H9 (cell line): ENCODE results near the gene SEMA4D. TPM values are rescaled to one million over a fixed set of nuclear protein-coding genes. Genes with fewer than 3 reads are reported as not detected.
A peak's percentile ranks its signal among the peaks of the same experiment; 100 is the strongest.

ENCODE experiments used
- DNase-seq: peaks from one replicate; pipeline ENCODE4 v3.0.0-alpha.2; 2017
- H2AFZ ChIP-seq: one replicate; pipeline ENCODE4 v1.6.1; 2013; ENCODE audit warnings: mild to moderate bottlenecking, low read length, control low read depth, moderate library complexity
- H2AK5ac ChIP-seq: 2 replicates; pipeline ENCODE4 v1.6.1; 2013; ENCODE audit warnings: low read length, control low read depth, mixed read lengths; ENCODE audit not compliant: insufficient read length
- H2BK120ac ChIP-seq: one replicate; pipeline ENCODE4 v1.6.1; 2013; ENCODE audit warnings: low read depth, mild to moderate bottlenecking, low read length, control low read depth, inconsistent platforms; ENCODE audit not compliant: poor library complexity, severe bottlenecking
- H2BK12ac ChIP-seq: 2 replicates; pipeline ENCODE4 v1.6.1; 2013; ENCODE audit warnings: low read length, control low read depth, mixed read lengths, low read depth; ENCODE audit not compliant: insufficient read length
- H2BK15ac ChIP-seq: 2 replicates; pipeline ENCODE4 v1.6.1; 2013; ENCODE audit warnings: low read depth, low read length, control low read depth
- H2BK20ac ChIP-seq: one replicate; pipeline ENCODE4 v1.6.1; 2013; ENCODE audit warnings: low read depth, mild to moderate bottlenecking, low read length, control low read depth, inconsistent platforms; ENCODE audit not compliant: poor library complexity, severe bottlenecking
- H2BK5ac ChIP-seq: 2 replicates; pipeline ENCODE4 v1.6.1; 2013; ENCODE audit warnings: low read length, control low read depth, mixed read lengths; ENCODE audit not compliant: insufficient read length
- H3K14ac ChIP-seq: 2 replicates; pipeline ENCODE4 v1.6.1; 2013; ENCODE audit warnings: low read length, control low read depth; ENCODE audit not compliant: insufficient read depth
- H3K18ac ChIP-seq: 2 replicates; pipeline ENCODE4 v1.6.1; 2013; ENCODE audit warnings: low read depth, mild to moderate bottlenecking, mixed read lengths, low read length, control low read depth; ENCODE audit not compliant: insufficient read length
- H3K23ac ChIP-seq: 2 replicates; pipeline ENCODE4 v1.6.1; 2013; ENCODE audit warnings: low read length, control low read depth, mixed read lengths, low read depth; ENCODE audit not compliant: insufficient read length
- H3K23me2 ChIP-seq: 2 replicates; pipeline ENCODE4 v1.6.1; 2013; ENCODE audit warnings: low read depth, mild to moderate bottlenecking, mixed read lengths, low read length, control low read depth; ENCODE audit not compliant: insufficient read length, poor library complexity, severe bottlenecking
- H3K27ac ChIP-seq: 2 replicates; pipeline ENCODE4 v1.5.1; 2013; ENCODE audit warnings: low read length, control low read depth, mixed read lengths, low read depth; ENCODE audit not compliant: insufficient read length
- H3K27me3 ChIP-seq: 2 replicates; pipeline ENCODE4 v1.6.1; 2013; ENCODE audit warnings: low read length, control low read depth, inconsistent platforms; ENCODE audit not compliant: insufficient read depth
- H3K4ac ChIP-seq: 2 replicates; pipeline ENCODE4 v1.6.1; 2013; ENCODE audit warnings: low read depth, mild to moderate bottlenecking, control low read depth, inconsistent platforms, low read length, moderate library complexity
- H3K4me1 ChIP-seq: 2 replicates; pipeline ENCODE4 v1.6.1; 2013; ENCODE audit warnings: low read length, control low read depth, inconsistent platforms; ENCODE audit not compliant: insufficient read depth
- H3K4me2 ChIP-seq: 2 replicates; pipeline ENCODE4 v1.6.1; 2013; ENCODE audit warnings: low read length, control low read depth, mixed read lengths; ENCODE audit not compliant: insufficient read length, insufficient read depth
- H3K56ac ChIP-seq: 2 replicates; pipeline ENCODE4 v1.6.1; 2013; ENCODE audit warnings: low read depth, mild to moderate bottlenecking, mixed read lengths, low read length, control low read depth; ENCODE audit not compliant: insufficient read length
- H3K79me1 ChIP-seq: 2 replicates; pipeline ENCODE4 v1.6.1; 2013; ENCODE audit warnings: low read depth, mild to moderate bottlenecking, moderate library complexity, low read length, control low read depth, inconsistent platforms; ENCODE audit not compliant: insufficient read depth, poor library complexity, severe bottlenecking
- H3K79me2 ChIP-seq: 2 replicates; pipeline ENCODE4 v1.6.1; 2013; ENCODE audit warnings: low read length, control low read depth, inconsistent platforms; ENCODE audit not compliant: insufficient read depth
- H3K9ac ChIP-seq: 2 replicates; pipeline ENCODE4 v1.6.1; 2013; ENCODE audit warnings: low read length, control low read depth, mixed read lengths; ENCODE audit not compliant: insufficient read length; ENCODE audit errors: extremely low read depth
- H3K9me3 ChIP-seq: one replicate; pipeline ENCODE4 v1.6.1; 2013; ENCODE audit warnings: low read depth, low read length, inconsistent platforms; ENCODE audit not compliant: control insufficient read depth
- H3T11ph ChIP-seq: one replicate; pipeline ENCODE4 v1.6.1; 2013; ENCODE audit warnings: mild to moderate bottlenecking, low read length, control low read depth, inconsistent platforms
- H4K20me1 ChIP-seq: one replicate; pipeline ENCODE4 v1.6.1; 2013; ENCODE audit not compliant: control insufficient read depth, insufficient read length, insufficient read depth
- H4K5ac ChIP-seq: 2 replicates; pipeline ENCODE4 v1.6.1; 2013; ENCODE audit warnings: low read depth, mild to moderate bottlenecking, mixed read lengths, low read length, control low read depth; ENCODE audit not compliant: insufficient read length
- H4K8ac ChIP-seq: replicated peaks from 2 replicates; pipeline ENCODE4 v1.6.1; 2013; ENCODE audit warnings: low read length, control low read depth, mixed read lengths, low read depth; ENCODE audit not compliant: insufficient read length
- H4K91ac ChIP-seq: 2 replicates; pipeline ENCODE4 v1.6.1; 2013; ENCODE audit warnings: low read depth, mild to moderate bottlenecking, moderate library complexity, mixed read lengths, low read length, control low read depth; ENCODE audit not compliant: insufficient read length
- H3K27ac Mint-ChIP-seq, 3 experiments: 2 replicates in 2 of 3; 3 replicates in 1 of 3; pipeline ENCODE4 v1.8.0; 2020 to 2021; ENCODE audit warnings: mixed read lengths in 3 of 3, mild to moderate bottlenecking in 1 of 3, moderate library complexity in 1 of 3
- H3K27me3 Mint-ChIP-seq: 2 replicates; pipeline ENCODE4 v1.8.0; 2021; ENCODE audit warnings: low read depth, mild to moderate bottlenecking, moderate library complexity, mixed read lengths
- H3K36me3 Mint-ChIP-seq, 3 experiments: 2 replicates in 2 of 3; 3 replicates in 1 of 3; pipeline ENCODE4 v1.8.0; 2020 to 2021; ENCODE audit warnings: low read depth in 3 of 3, mixed read lengths in 3 of 3; ENCODE audit not compliant: insufficient read depth in 1 of 3
- H3K4me1 Mint-ChIP-seq, 2 experiments: 2 replicates each; pipeline ENCODE4 v1.8.0; 2020; ENCODE audit warnings: mixed read lengths in 2 of 2
- H3K4me3 Mint-ChIP-seq, 2 experiments: 2 replicates in 1 of 2; 3 replicates in 1 of 2; pipeline ENCODE4 v1.8.0; 2020 to 2021; ENCODE audit warnings: mild to moderate bottlenecking in 2 of 2, mixed read lengths in 2 of 2, moderate library complexity in 1 of 2
- H3K9me3 Mint-ChIP-seq, 2 experiments: 2 replicates in 1 of 2; 3 replicates in 1 of 2; pipeline ENCODE4 v1.8.0; 2020; ENCODE audit warnings: mild to moderate bottlenecking in 2 of 2, mixed read lengths in 2 of 2, moderate library complexity in 1 of 2
- CTCF ChIP-seq: fragments of 200-600 bp; sonication (generic); conservative IDR thresholded peaks from 3 replicates; pipeline ENCODE4 v1.8.0; 2021; ENCODE audit warnings: antibody characterized with exemption, mild to moderate bottlenecking
- WGBS: extraction: QIAGEN DNeasy Blood & Tissue Kit; methylation state at CpG from one replicate; pipeline ENCODE4 v1.1.7; 2013; ENCODE audit warnings: missing lambda C conversion rate, low lambda C conversion rate, mixed read lengths; ENCODE audit not compliant: insufficient read length; ENCODE audit errors: extremely low coverage; 5-methylcytosine and 5-hydroxymethylcytosine counted together
- total RNA-seq: library from RNA; stranded (reverse); gene quantifications from 2 replicates; pipeline ENCODE4 v1.2.1, GENCODE V29; 2021

Gene SEMA4D
- total RNA-seq, 1 experiment from 2014 or later, result 47.2 TPM

DNA sequence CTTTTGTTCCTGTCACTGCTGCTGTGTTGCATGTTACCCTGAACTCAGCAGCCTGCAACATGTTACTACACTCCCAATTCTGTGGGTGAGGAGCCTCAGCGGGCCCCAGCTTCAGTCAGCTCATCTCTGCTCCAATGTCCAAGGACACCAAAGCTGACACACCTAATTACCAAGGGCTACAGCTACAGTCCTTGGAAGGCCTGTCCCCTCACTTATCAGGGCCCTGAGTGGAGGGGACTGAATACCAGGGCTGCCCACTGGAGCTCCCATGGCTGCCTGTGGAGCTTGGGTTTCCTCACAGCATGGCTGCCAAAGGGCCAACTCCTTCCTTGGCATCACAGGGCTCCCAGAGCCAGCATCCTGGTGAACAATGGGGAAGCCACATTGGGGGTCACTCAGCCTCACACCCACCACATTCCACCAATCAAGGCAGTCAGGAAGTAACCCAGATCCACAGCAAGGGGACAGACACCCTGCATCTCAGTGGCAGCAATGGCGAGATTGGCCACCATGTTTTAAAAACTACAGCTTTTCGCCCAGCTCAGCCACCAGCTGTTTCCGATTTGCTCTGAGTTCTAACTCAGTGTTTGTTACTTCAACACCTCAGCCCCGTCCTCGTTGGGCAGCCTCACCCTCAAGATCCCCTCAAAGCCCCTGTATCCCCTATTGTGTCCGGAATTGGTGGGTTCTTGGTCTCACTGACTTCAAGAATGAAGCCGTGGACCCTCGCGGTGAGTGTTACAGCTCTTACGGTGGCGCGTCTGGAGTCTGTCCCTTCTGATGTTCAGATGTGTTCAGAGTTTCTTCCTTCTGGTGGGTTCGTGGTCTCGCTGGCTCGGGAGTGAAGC is 18.9 kb downstream of the SEMA4D start:
- Histone ChIP-seq H3K14ac (no peak overlapping the region), H3K79me1 (no peaks in the 10 kb centered on the region), H3K23ac (no peak overlapping the region), H3K27ac (no peak overlapping the region), H3K4me1 (peaks cover 5% of the 10 kb centered on the region; the same call in 1 of the 2 replicates), H4K8ac (no peak overlapping the region), H3K4ac (no peak overlapping the region), H2BK12ac (no peak overlapping the region), H4K20me1 (peaks cover 4% of the 10 kb centered on the region), H2BK20ac (no peak overlapping the region), H2BK120ac (no peak overlapping the region), H3K56ac (no peak overlapping the region), H2AFZ (no peak overlapping the region), H3K27me3 (no peaks in the 10 kb centered on the region), H3K18ac (no peak overlapping the region), H3K79me2 (peaks cover 12% of the 10 kb centered on the region; the same call in 1 of the 2 replicates), H3K4me2 (no peak overlapping the region), H2AK5ac (no peak overlapping the region), H2BK5ac (no peak overlapping the region), H3K23me2 (no peaks in the 10 kb centered on the region), H4K5ac (no peak overlapping the region), H3T11ph (no peak overlapping the region), H2BK15ac (no peak overlapping the region), H4K91ac (no peak overlapping the region), H3K9ac (no peak overlapping the region), H3K9me3 (no peaks in the 10 kb centered on the region)
- no peak for DNase-seq
- H3K27me3 Mint-ChIP-seq, result no peaks in the 10 kb centered on the region
- peak overlapping the region; percentile 14 to 70 (median 20); a peak in 5 of 7 replicates for H3K27ac Mint-ChIP-seq
- H3K36me3 Mint-ChIP-seq, result peaks cover 15 to 38% (median 29%) of the 10 kb centered on the region in 3 experiments
- H3K4me3 Mint-ChIP-seq, result no peak overlapping the region
- TF ChIP-seq CTCF, result no peak
- H3K9me3 Mint-ChIP-seq, result 0 out of 5 replicates have a peak, but pooled peaks cover 0 to 2% of the 10 kb centered on the region in 2 experiments
- WGBS, result no CpG with 5 or more reads among the region's 16 CpGs
- peaks cover 36 to 39% of the 10 kb centered on the region in 2 experiments for H3K4me1 Mint-ChIP-seq
